VCaP (cell line): ENCODE measurements around the gene CHD5.

ENCODE experiments used
- H3K27ac ChIP-seq: fragments of 450-650 bp; 2 replicates; pipeline ENCODE4 v1.5.1; 2017
- TF ChIP-seq, protein P1 (sequence below): fragments of 450-650 bp; conservative IDR thresholded peaks from 2 replicates; pipeline ENCODE4 v1.5.1; 2017; ENCODE audit warnings: mild to moderate bottlenecking, moderate library complexity

The CHD5 gene

DNA sequence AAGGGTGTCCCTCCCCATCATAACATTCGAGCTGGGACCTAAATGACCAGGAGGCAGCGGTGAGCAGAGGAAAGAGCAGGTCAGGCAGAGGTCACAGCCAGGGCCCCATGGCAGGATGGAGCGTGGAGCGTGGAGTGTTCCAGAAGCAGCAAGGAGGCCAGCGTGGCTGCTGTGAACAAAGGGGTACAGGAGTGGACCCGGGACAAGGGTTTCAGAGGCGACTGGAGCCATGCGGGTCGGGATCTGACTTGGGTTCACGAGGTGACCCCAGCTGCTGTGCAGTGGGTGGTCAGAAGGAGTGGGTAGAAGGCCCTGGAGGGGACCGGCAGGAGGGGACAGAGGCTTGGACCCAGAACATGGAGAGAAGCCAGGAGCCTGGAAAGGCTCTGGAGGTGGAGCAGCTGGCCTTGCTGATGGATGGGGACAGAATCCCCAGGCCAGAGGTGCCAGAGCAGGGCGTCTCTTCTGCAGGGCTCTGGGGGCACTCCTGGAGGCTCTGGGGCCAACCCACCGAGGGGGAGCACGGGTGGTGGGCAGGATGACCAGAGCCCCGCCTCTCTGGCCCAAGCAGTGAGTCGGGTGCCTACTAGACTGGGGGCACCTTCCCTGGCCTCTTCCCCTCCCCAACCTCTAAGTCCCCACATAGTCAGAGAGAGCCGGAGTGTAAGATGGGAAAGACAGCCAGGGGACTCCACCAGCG is 2.3 kb downstream of the CHD5 start:
- TF ChIP-seq, protein P1, sequence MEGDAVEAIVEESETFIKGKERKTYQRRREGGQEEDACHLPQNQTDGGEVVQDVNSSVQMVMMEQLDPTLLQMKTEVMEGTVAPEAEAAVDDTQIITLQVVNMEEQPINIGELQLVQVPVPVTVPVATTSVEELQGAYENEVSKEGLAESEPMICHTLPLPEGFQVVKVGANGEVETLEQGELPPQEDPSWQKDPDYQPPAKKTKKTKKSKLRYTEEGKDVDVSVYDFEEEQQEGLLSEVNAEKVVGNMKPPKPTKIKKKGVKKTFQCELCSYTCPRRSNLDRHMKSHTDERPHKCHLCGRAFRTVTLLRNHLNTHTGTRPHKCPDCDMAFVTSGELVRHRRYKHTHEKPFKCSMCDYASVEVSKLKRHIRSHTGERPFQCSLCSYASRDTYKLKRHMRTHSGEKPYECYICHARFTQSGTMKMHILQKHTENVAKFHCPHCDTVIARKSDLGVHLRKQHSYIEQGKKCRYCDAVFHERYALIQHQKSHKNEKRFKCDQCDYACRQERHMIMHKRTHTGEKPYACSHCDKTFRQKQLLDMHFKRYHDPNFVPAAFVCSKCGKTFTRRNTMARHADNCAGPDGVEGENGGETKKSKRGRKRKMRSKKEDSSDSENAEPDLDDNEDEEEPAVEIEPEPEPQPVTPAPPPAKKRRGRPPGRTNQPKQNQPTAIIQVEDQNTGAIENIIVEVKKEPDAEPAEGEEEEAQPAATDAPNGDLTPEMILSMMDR = no peak
- no peak overlapping the region for H3K27ac ChIP-seq

DNA sequence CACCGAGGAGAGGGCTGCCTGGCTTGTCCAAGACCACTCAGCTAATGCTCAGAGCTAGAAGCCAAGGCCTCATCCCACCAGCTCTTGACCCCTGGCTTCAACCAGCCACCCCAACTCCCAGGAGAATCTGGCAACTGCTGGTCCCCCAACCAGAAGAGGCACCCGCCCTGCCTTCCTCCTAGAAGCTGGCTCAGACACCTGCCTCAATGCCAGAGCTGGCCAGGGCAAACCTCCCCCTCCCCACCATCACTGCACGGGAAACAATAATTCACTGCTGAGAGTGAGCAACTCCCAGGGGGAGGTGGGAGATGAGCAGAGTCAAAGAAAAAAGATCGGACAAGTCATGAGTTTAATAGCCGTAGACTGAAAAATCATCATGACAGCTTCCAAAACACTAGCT is 3.3 kb downstream of the CHD5 start:
- TF ChIP-seq, protein P1 = no peak
- H3K27ac ChIP-seq = no peak overlapping the region

DNA sequence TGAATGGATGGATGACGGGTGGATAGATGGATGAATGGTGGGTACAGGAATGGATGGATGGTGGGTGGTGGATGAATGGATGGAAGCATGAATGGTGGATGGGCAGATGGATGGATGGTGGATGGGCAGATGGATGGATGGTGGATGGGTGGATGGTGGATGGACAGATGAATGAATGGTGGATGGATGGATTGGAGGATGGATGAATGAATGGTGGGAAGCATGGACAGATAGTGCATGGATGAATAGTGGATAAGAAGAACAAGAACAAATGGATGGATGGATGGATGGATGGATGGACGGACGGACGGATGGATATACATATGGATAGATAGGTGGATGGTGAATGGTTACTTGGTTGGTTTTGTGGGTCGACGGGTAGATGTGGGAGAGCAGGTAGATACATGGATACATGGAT is 4.7 kb downstream of the CHD5 start:
- TF ChIP-seq, protein P1 = no peak
- no peak overlapping the region for H3K27ac ChIP-seq

DNA sequence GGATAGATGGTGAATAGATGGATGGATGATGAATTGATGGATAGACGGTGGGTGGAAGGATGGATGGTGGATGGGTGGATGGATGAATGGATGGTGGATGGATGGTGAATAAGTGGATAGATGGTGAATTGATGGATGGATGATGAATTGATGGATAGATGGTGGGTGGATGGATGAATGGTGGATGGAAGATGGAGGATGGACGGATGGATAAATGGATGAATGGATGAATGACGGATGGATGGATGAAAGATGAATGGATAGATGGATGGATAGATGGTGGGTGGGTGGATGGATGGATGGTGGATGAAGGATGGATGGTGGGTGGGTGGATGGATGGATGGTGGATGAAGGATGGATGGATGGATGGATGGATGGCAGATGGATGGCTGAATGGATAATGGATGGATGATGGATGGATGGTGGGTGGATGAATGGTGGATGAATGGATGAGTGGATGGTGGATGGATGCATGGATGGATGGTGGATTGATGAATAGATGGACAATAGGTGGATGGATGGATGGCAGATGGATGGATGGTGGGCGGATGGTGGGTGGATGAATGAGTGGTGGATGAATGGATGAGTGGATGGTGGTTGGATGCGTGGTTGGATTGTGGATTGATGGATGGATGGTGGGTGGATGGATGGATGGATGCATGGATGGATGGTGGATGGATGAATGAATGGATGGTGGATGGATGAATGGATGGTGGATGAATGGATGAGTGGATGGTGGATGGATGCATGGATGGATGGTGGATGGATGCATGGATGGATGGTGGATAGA is 5.3 kb downstream of the CHD5 start:
- H3K27ac ChIP-seq = no peak overlapping the region
- TF ChIP-seq, protein P1 = no peak

DNA sequence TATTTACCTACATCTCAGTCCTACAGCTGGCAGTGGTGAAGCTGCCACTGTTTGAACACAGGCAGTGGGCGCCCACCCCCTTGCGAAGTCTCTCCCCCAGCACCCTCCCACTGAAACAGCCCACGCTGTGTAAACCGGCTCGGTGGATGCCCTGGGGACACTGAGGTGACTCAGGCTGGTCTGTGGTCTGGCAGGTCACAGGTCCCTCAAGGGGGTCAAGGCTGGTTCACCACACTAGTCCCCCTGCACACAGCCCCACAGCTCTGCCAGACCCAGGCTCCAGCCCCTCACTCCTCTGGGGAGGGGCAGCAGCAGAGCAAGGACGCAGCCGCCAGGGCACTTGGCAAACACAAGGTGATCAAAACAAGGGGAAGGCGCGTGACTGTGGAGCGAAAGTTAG is 7.6 kb downstream of the CHD5 start:
- H3K27ac ChIP-seq = no peak overlapping the region
- TF ChIP-seq, protein P1 = no peak

DNA sequence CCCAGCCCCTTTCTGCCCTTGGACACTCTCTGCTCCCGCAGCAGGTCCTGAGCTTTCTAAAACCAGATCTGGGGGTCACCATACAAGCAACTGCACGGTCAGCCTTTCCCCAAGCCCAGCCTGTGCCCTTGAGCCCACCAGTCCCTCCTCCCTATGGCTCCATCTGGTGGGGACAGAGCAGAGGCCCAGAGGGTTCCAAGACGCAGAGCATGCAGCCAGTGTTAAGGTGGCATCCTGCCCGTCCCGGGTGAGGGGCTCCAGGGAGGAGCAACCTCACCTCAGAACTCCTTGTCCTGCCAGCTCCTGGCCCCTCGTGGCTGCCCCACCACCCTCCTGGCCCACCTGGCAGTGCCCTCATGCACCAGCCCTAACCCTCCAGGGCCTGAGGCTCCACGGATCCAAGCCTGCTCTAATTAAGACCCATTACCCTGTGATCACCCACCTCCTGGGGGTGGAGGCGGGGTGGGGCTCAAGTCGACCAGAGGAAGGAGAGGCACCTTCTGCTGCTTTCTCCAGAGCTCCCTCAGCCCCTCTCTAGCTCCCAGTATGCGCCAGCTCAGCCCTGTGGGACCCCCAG is 8.5 kb downstream of the CHD5 start:
- no peak overlapping the region for H3K27ac ChIP-seq
- TF ChIP-seq, protein P1 = peak; percentile 76

DNA sequence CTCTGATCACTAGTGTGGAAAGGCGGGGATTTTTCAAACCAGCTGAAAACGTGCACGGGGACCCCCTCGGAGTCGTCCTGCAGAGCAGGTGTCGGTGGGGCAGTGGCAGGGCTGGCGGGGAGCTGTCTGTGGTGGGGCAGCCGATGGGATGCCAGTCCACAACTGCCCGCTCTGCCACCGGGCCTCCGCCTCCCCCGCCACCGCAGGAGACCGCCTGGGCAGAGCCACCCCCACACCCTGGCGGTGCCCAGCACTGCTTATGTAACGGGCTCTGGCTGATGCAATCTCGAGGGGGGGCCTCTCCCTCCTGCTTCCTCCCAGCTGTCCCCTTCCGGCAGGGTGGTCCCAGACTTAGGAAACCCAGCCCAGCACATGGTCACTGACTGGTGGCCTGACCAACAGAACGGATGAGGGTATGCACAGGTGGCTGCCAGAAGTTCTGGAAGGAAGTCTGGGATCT is 9.3 kb downstream of the CHD5 start:
- H3K27ac ChIP-seq = no peak overlapping the region
- TF ChIP-seq, protein P1 = no peak
